HG03565 (cell line): ENCODE results near the gene GLS2.
A peak's percentile ranks its signal among the peaks of the same experiment; 100 is the strongest.
"Not testable (repeated sequence)": the region's sequence is repeated elsewhere in the genome, so short reads cannot be mapped to it uniquely, and the experiment has no call there.

ENCODE experiments used
- ATAC-seq: cut with Tn5 transposase; IDR thresholded peaks from one replicate; pipeline ENCODE4 v1.9.1; 2021; ENCODE audit warnings: mild to moderate bottlenecking, moderate library complexity; ENCODE audit not compliant: unreplicated experiment

The GLS2 gene

GRCh38 chr12:56488041-56488955 is at the start of gene GLS2:
TSS of gene GLS2 (minus strand) at chr12:56488161. CDS start at chr12:56488118, 43 bp downstream.
- peak; percentile 48 for ATAC-seq

DNA sequence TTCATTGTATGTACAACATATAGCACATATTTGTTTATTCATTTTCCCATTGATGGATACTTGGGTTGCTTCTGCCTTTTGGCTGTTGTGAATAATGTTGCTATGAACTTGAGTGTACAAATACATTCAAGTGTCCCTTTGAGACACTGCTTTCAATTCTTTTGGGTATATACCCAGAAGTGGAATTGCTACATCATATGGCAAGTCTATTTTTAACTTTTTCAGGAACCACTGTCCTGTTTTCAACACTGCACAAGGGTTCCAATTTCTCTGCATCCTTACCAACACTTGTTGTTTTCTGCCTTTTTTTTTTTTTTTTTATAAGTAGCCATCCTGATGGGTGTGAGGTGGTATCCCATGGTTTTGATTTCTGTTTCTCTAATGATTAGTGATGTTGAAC is 49.6 kb upstream of the GLS2 start:
- ATAC-seq: no peak

DNA sequence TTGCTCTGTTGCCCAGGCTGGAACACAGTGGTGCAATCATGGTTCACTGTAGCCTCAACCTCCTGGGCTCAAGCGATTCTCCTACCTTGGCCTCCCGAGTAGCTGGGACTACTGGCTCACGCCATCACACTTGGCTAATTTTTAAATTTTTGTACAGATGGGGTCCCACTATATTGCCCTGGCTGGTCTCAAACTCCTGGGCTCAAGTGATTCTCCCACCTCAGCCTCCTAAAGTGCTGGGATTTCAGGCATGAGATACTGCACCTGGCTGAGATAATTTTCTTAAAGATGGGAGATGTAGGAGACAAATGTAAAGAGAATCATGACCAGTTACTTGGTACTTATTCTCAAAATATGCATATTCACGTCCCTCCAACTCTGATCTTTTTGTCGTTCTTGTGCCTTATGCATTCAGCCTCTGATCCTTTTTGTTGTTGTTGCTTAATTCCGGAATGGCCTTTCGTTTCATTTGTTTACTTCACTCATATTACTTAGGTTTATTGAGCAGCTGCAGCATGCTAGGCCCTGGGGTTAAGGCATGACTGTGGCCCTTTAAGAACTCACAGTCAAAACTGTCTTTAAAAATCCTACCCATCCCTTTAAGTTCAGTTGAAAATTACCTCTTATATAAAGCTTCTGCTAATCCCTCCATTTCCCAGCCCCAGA is 42.6 kb upstream of the GLS2 start:
- no peak for ATAC-seq

DNA sequence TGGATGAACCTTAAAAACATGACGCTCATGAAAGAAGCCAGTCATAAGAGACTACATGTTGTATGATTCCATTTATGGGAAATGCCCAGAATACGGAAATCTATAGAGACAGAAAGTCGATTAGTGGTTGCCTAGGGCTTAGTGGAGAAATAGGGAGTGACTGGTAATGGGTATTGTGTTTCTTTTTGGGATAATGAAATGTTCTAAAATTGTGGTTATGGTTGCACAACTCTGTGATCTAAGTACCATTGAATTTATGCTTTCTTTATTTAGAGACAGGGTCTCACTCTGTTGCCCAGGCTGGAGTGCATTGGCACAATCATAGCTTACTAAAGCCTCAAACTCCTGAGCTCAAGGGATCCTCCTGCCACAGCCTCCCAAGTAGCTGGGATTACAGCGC is 41.7 kb upstream of the GLS2 start:
- ATAC-seq: no peak

DNA sequence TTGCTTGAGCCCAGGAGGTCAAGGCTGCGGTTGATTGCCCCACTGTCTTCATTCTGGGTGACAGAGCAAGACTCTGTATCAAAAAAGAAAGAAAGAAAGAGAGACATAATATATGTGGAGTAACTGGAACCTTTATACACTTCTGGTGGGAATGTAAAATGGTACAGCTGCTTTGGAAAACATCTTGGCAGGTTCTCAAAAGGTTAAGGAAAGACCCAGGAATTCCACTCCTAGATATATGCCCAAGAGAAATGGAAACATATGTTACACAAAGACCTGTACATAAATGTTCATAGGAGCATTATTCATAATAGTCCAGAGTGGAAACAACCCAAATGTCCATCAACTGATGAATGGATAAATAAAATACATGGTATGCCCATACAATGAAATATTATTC is 40.9 kb upstream of the GLS2 start:
- no peak for ATAC-seq

DNA sequence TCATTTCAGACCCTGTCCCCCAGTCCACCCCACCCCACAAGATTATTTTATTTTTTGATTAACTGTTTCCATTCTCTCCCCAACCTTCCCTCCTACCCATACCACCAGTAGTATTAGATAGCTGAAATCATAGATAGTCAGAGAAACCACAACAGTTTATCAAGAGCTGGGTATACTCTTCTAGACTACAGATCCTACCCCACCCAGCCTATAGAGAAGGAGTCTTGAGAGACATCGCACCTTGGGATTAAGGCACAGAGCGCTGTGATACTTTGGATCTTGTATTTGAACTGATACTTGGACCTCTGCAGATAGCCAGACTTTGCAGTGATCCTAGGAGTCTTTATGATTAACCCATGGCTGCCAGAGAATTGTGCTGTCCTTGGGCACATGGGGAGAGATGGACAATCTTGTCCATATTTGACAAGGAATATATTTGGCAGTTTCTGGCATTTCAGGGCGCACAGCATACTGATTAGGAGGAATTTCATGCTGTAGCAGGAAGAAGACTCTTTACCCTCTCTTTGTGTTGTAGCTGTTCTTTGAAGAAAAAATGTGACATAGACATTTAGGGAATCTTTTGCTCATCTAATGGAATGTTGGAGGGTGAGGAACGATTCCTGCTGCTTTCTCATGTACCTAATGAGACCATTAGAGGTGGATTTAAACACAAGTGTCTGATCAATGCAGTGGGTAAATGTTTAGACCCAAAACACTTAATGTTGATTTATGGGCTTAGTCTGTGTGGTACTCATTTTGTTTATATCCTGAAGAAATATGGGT is 34.6 kb upstream of the GLS2 start:
- ATAC-seq: no peak

- ATAC-seq: no peak
These were observed 33.8 kb upstream of the GLS2 start, which contains the start of gene RBMS2 for GRCh38 chr12:56521590-56522371. TSS of gene RBMS2 (plus strand) at chr12:56521820. CDS start at chr12:56522024, 204 bp downstream.

DNA sequence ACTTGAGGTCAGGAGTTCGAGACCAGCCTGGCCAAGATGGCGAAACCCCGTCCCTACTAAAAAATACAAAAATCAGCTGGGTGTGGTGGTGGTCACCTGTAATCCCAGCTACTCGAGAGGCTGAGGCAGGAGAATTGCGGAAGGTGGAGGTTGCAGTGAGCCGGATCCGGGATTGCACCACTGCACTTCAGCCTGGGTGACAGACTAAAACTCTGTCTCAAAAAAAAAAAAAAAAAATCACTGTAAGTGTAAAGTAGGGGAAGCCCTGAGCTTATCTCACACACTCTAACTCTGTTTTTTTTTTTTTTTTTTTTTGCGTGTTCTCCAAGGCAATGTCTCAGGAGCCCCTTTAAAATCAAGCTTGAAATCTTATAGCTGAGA is 33.2 kb upstream of the GLS2 start:
- no peak for ATAC-seq

DNA sequence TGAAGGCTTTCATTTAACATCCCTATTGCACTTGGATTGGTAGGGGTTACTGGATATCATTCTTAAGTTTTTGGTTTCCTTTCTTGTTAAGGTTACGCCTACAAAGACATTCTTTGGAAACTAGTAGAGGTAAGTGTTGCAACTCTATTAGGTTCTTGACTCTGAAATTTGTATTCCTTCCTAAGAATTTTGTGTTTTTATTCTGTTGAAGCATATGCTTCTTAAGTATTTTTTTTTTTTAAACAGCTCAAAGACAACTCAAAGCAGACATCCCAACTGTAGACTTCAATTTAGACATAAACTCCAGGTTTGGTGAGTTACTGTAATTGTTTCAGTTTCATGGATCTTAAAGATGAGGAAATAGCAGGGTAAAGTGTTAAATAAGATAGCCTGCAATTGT is 32.5 kb upstream of the GLS2 start:
- no peak for ATAC-seq

GRCh38 chr12:56520048-56520447 is 32.1 kb upstream of the GLS2 start:
- no peak for ATAC-seq

GRCh38 chr12:56518570-56518969 is 30.6 kb upstream of the GLS2 start:
- no peak for ATAC-seq

- no peak for ATAC-seq
These were observed 29.9 kb upstream of the GLS2 start for GRCh38 chr12:56517854-56518253.

DNA sequence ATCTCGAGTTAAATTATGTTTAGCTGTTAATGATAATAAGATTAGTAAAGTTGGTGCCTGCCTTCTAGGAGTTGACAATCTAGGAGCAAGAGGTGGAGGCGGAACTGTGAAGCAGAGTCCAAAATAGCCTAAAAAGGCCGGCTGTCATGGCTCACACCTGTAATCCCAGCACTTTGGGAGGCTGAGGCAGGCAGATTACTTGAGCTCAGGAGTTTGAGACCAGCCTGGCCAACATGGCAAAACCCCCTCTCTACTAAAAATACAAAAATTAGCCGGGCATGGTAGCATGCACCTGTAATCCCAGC is 26.0 kb upstream of the GLS2 start:
- not testable (repeated sequence) for ATAC-seq

- ATAC-seq: no peak
These were observed 22.8 kb upstream of the GLS2 start for GRCh38 chr12:56510786-56511185.

GRCh38 chr12:56499879-56500278 is 11.9 kb upstream of the GLS2 start:
- not testable (repeated sequence) for ATAC-seq

DNA sequence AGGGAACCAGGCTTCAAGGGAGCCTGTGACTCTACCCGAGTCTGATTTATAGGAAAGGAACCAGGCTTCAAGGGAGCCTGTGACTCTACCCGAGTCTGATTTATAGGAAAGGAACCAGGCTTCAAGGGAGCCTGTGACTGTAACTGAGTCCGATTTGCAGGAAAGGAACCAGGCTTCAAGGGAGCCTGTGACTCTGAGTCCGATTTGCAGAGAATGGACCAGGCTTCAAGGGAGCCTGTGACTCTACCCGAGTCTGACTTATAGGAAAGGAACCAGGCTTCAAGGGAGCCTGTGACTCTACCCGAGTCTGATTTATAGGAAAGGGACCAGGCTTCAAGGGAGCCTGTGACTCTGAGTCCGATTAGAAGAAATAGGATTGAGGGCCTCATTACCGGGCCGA is 11.5 kb upstream of the GLS2 start:
- ATAC-seq: not testable (repeated sequence)

DNA sequence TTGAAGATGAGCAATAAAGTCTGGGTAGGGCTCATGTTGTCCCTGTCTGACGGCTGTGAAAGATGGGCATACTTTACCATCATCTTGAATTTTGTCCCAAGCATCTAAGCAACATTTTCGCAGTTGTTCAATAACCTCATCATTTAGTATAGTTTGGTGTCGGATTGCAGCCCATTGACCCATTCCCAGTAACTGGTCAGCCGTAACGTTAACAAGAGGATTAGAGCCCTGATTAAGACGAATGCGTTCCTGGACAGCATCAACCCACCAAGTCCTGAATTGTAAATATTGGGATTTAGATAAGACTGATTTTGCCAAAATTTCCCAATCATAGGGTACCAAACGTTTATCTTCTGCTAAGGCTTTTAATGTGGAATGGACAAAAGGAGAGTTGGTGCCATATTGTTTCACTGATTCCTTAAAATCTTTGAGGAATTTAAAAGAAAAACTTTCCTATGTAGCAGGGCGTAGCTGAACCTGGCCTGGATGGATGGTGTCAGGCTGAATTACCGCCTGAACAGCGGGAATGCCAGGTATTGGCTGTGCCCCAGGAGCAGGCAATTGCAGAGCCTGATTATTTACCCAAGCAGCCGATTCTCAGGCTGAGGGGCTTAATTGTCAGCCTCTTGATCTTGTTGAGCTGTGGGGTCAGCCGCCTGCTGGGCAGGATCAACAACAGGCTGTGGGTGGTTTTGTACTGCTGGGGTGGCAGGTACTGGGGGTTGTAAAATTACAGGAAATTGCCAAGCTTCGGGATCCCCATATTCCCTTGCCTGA is 10.4 kb upstream of the GLS2 start:
- not testable (repeated sequence) for ATAC-seq

GRCh38 chr12:56496704-56497103 is 8.7 kb upstream of the GLS2 start:
- ATAC-seq: not testable (repeated sequence)

DNA sequence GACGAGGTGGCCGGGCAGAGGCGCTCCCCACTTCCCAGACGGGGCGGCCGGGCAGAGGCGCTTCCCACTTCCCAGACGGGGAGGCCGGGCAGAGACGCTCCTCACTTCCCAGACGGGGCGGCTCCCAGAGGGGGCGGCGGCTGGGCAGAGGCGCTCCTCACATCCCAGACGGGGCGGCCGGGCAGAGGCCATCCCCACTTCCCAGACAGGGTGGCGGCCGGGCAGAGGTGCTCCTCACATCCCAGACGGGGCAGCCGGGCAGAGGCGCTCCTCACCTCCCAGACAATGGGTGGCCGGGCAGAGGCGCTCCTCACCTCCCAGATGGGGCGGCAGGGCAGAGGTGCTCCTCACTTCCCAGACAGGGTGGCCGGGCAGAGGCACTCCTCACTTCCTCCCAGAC is 6.5 kb upstream of the GLS2 start:
- ATAC-seq: not testable (repeated sequence)

GRCh38 chr12:56494106-56494415 is 6.1 kb upstream of the GLS2 start:
- ATAC-seq: not testable (repeated sequence)
